GM12801 (cell line): Measurements from ENCODE around the gene ATG4B.

Experiments
- TF ChIP-seq, protein P1 (sequence below): IDR thresholded peaks from one replicate; pipeline ENCODE4 v1.5.1; 2011; ENCODE audit warnings: control low read depth; ENCODE audit not compliant: insufficient read length; ENCODE audit errors: extremely low read depth

The ATG4B gene

DNA sequence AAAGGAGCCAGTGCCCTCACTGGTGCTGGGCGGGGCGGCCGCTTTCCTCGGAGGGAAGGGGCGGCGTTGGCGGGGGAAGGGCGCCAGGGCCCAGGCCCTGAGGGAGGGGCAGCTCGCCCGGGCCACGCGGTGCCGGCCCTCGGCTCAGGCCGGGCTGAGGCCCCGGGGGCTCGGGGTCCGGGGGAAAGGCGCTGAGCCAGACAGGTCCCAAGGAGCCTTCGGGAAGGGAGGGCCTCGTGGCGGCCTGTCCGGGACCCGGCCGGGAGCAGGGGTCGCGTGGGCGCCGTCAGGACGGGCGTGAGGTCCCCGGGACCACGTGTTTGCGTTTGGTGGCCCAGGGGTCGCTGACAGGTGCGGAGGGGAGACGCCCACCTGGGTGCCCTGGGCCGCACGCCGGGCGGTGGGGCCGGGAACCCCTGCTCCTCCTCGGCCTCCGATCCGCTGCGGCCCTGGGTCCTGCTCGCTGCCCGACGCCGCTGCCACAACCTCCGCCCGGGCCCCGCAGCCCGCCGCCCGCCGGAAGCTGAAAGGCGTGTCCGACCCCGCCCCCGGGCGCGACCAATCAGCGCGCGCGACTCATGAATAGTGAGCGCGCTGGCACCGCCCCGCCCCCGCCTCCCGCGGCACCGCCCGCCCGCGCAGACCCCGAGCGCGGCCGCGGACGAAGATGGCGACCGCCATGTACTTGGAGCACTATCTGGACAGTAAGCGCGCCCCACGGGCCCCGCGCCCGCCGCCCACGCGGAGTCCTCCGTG is 64.1 kb downstream of the ATG4B start, which contains the start of gene ING5:
Gene ING5 (plus strand): TSS at position 641 of the 756 bp plus-strand sequence. CDS start 27 bp downstream, at position 668.
- TF ChIP-seq, protein P1, sequence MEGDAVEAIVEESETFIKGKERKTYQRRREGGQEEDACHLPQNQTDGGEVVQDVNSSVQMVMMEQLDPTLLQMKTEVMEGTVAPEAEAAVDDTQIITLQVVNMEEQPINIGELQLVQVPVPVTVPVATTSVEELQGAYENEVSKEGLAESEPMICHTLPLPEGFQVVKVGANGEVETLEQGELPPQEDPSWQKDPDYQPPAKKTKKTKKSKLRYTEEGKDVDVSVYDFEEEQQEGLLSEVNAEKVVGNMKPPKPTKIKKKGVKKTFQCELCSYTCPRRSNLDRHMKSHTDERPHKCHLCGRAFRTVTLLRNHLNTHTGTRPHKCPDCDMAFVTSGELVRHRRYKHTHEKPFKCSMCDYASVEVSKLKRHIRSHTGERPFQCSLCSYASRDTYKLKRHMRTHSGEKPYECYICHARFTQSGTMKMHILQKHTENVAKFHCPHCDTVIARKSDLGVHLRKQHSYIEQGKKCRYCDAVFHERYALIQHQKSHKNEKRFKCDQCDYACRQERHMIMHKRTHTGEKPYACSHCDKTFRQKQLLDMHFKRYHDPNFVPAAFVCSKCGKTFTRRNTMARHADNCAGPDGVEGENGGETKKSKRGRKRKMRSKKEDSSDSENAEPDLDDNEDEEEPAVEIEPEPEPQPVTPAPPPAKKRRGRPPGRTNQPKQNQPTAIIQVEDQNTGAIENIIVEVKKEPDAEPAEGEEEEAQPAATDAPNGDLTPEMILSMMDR: no peak

- TF ChIP-seq, protein P1: no peak
Measured at GRCh38 chr2:241702155-241703031, 64.9 kb downstream of the ATG4B start.

DNA sequence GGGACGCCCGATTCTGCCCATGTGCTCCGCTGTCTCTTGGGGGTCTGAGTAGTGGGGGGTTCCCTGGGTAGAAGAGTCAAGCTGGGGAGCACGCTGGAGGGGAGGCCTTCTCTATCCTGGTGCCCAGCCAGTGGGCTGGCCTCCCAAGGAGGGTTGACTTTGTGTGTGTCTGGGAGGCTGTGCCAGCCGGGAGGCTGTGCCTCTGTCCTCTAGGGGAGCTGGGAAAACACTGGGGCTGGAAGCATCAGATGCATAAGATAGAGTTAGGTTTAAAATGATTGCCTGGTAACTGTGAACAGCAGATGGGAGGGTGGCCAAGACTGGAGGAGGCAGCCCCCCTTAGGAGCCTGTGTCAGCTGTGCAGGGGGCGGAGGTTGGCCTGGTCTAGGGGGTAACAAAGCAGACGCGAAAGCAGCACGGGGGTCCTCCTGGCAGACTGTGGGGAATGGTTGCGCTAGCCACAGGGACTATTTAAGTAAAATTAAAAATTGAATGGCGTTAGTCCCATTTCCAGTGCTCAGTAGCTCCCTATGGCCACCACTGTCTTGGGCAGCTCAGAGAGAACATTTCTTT is 65.6 kb downstream of the ATG4B start:
- TF ChIP-seq, protein P1: no peak

GRCh38 chr2:241706537-241706936 is 69.0 kb downstream of the ATG4B start:
- TF ChIP-seq, protein P1: no peak

DNA sequence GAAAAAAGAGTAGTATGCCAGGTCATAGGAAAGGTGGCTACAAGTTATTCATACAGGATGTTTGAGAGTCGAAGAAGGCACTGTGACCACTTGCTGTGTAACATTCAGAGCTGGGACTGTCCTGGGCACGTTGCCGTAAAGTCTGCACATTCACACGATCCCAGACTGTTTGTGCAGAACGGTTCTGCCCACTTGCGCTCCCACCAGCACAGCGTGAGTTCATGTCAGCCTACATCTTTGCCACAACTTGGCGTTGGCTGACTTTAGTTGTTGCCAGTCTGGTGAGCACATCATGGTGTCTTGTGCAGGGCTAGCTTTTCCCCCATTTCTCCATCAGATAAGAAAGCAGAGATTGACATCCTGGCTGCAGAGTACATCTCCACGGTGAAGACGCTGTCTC is 71.4 kb downstream of the ATG4B start:
- TF ChIP-seq, protein P1: no peak

DNA sequence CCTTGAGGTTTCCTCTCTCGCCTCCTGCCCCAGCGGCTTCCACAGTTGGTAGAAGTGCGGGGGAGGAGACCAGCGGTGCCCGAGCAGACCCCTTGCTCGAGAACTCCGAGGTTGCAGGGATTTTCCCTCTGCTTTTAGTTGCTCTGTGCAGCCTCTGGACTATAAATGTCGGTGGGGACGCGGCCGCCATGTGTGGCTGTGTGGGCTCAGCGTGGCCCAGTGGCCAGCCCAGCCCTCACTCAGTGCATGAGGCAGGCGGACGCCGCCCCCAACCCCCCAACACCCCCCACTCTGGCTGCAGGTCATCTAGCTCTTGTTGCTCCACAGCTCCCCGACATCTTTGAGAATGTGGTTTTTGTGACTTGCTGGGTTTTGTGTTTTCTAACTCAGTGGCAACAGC is 81.6 kb downstream of the ATG4B start:
- TF ChIP-seq, protein P1: no peak

DNA sequence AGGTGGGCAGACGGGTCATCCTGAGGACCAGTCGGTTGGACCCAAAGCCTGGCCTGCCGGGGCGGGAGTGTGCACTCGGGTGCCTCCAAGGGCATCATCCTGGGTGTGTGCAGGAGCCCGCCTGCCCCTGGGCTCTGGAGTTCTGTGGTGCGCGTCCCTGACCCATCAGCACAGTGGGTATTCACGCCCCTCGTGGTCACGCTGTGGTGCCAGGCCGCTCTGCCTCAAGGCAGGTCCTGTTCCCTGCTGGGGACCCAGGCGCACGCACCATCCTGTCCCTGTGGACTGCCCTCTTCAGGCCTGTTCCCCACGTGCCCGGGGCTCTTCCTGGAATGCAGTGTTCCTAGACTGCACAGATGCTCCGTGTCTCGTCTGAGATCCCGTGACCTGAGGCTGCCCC is 82.6 kb downstream of the ATG4B start:
- TF ChIP-seq, protein P1: no peak
